GM10248 (cell line): ENCODE results near the gene CCDC167.
A peak's percentile ranks its signal among the peaks of the same experiment; 100 is the strongest.

Source experiments
- CTCF ChIA-PET: fragments of 300-600 bp; sonication (Branson Sonifier 250); formaldehyde crosslinking; extraction: SDS; loops from one replicate; lab custom pipeline; 2021; ENCODE audit warnings: antibody characterized with exemption; lab: Yijun Ruan, JAX
- POLR2A ChIA-PET: fragments of 350-650 bp; sonication (Branson Sonifier 250); formaldehyde crosslinking; extraction: SDS; loops from one replicate; lab custom pipeline; 2020; ENCODE audit warnings: antibody characterized with exemption; lab: Yijun Ruan, JAX
- DNase-seq: peaks from one replicate; pipeline ENCODE4 v3.0.0; 2012; ENCODE audit errors: extremely low spot score
- TF ChIP-seq, protein P1 (sequence below): IDR thresholded peaks from 2 replicates; pipeline ENCODE4 v1.5.1; 2012; ENCODE audit warnings: mild to moderate bottlenecking, low read depth; ENCODE audit errors: extremely low read depth, missing control alignments, control extremely low read depth

CCDC167 gene

DNA sequence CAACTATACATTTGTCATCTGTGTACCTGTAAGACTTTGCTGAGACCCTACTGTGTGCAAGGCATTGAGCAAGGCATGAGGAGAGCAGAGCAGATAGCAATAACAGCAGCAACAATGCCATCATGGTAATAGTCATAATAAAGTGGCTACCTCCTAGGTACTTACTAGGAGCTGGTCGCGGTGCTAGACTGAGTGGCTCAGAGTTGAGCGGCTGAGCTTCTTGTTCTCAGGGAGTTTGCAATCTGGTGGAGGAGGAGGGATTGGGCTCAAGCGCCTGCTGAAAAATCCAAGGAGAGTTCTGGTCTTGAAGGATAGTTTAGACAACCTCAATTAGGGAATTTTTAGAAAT is 25.3 kb upstream of the CCDC167 start:
- POLR2A ChIA-PET, result no interaction called here
- TF ChIP-seq, protein P1, sequence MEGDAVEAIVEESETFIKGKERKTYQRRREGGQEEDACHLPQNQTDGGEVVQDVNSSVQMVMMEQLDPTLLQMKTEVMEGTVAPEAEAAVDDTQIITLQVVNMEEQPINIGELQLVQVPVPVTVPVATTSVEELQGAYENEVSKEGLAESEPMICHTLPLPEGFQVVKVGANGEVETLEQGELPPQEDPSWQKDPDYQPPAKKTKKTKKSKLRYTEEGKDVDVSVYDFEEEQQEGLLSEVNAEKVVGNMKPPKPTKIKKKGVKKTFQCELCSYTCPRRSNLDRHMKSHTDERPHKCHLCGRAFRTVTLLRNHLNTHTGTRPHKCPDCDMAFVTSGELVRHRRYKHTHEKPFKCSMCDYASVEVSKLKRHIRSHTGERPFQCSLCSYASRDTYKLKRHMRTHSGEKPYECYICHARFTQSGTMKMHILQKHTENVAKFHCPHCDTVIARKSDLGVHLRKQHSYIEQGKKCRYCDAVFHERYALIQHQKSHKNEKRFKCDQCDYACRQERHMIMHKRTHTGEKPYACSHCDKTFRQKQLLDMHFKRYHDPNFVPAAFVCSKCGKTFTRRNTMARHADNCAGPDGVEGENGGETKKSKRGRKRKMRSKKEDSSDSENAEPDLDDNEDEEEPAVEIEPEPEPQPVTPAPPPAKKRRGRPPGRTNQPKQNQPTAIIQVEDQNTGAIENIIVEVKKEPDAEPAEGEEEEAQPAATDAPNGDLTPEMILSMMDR, result no peak
- CTCF ChIA-PET, result interaction anchor here (0.7 to 5.7 kb wide), 4 partner anchors 11 to 41 kb away, joined by 3 to 35 read pairs (median 10); no protein-coding TSS in a partner anchor
- no peak for DNase-seq

DNA sequence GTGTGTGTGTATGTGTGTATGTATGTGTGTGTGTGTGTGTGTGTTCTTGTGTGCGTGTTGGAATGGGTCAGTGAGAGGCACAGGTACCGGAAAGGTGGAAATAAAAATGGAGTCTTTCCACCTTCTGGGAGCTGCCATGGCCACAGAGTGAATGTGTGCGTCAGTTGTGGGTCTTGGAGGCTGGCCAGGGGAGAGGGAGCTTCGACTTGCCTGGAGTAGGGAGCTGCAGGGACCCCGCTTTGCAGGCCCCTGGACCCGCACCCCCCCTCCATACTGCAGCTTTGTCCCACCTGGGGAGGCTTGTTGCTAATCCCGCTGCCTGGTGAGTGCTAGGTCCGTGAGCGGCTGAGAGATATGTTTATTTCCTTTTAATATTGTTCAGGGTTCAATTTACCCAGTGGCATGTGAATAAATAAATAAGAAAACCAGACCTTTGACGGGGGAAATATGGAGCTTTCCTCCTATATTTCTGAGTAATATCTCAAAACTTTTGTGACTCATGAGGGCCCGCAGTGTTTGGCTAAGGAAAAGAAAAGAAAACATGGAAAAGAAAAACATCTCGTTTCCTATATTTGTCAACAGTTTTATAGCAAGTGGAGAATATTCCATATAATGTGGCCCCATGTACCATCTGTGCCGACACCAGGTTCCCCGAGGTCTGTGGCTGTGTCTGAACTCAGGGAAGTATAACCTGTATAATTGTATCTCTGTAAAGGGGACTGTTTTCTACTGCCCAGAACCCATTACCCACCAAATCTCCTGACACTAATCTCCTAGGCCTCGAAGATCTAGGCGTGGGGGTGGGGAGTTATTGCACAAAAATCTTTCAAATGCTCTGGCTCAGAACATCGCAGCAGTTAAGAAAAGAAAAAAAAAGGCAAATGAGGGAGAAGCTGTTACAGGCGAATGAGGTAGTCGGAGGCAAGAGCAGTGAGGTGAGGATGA is 24.6 kb upstream of the CCDC167 start:
- TF ChIP-seq, protein P1, result no peak
- CTCF ChIA-PET, result interaction anchor here (1.6 to 5.7 kb wide), 3 partner anchors 11 to 41 kb away, joined by 5 to 35 read pairs (median 16); no protein-coding TSS in a partner anchor
- POLR2A ChIA-PET, result no interaction called here
- no peak for DNase-seq

DNA sequence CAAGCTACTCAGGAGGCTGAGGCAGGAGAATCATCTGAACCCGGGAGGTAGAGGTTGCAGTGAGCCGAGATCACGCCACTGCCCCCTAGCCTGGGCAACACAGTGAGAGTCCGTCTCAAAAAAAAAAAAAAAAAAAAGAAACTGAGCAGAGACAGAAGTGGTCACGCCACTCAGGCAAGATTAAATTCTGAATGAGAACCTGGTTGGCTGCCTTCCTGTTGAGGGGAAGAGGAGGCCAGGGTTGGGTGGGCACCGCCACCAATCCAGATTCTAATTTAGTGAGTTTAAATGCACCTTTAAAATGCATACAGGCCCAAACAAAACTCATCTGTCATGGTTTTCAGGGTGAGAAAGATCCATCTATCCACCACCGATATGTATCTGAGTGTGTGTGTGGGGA is 23.7 kb upstream of the CCDC167 start:
- ChIA-PET POLR2A (interaction anchor here (0.5 kb wide), 1 partner anchor 257 kb away, joined by 4 read pairs; no protein-coding TSS in a partner anchor), CTCF (interaction anchor here (1.5 kb wide), 1 partner anchor 42 kb away, joined by 4 read pairs; no protein-coding TSS in a partner anchor)
- TF ChIP-seq, protein P1, result no peak

DNA sequence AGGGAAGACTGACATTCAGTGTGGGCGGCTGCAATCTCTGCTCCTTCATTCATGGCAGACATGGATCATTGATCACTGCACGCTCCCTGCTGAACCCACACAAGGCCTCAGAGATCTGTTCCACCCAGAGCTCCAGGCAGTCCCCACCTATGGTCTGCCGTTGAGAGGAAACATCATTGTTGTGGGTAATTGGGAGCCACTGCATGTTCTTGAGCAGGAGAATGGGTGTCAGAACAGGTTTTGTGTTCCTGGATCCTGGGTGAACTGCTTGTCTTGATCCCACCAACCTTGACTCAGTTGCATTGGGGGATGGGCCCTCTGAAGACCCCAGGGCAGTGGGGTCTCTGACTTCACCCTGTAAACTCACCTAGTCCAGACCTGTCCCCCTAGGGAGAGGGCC is 23.1 kb upstream of the CCDC167 start:
- ChIA-PET CTCF (interaction anchor here (1.3 to 1.8 kb wide), 3 partner anchors 8 to 43 kb away, joined by 4 to 5 read pairs (median 4); no protein-coding TSS in a partner anchor), POLR2A (no interaction called here)
- DNase-seq, result no peak
- TF ChIP-seq, protein P1, result no peak

More for the DNA sequence above, 23.7 kb upstream of the CCDC167 start:
- no peak for DNase-seq

DNA sequence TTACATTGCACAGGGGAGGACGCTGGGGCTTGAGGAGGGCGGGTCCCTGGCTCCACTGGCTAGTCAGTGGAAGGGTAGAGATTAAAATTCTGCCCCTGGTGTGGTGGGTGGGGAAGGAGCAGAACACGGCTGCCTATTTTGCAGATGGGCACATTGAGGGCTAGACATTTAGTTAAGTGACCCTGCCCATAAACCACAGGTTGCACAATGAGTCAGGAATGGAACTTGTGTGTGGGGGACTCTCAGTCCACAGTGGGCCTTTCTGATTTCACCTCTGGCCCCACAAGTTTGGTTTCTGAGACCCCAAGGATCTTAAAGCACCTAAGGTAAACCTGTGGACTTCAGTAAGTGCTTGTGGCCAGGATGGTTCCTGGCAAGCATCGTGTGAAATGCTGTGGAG is 22.0 kb upstream of the CCDC167 start:
- TF ChIP-seq, protein P1, result no peak
- CTCF ChIA-PET, result interaction anchor here (0.7 to 1.8 kb wide), 3 partner anchors 14 to 44 kb away, joined by 3 to 5 read pairs (median 3); no protein-coding TSS in a partner anchor
- DNase-seq, result peak; percentile 43
- POLR2A ChIA-PET, result no interaction called here

DNA sequence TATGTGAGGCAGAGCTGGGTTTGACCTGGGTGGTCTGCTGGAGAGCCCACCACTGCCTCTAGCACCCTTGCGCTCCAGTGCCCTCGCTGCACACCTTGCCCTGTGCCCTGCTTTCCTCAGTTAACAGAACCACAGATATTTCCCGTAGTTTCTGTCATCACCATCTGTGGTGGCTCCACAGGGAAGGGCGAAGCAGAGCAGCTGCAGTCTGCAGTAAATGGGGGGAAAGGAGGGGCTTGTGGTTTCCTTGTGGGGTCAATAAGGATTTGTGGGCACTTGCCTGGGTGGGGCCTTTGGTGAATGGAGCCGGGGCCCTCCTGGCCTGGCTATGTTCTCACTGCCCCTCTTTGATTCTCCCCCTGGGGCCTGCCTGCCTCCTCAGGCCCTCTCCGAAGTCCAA is 21.2 kb upstream of the CCDC167 start:
- no peak for DNase-seq
- CTCF ChIA-PET, result interaction anchor here (0.7 to 1.8 kb wide), 3 partner anchors 15 to 45 kb away, joined by 3 to 5 read pairs (median 3); no protein-coding TSS in a partner anchor
- POLR2A ChIA-PET, result no interaction called here
- TF ChIP-seq, protein P1, result no peak
